Right kidney (tissue), 1 donor: ENCODE measurements around the gene RNF115.
"Not testable (repeated sequence)": the region's sequence is repeated elsewhere in the genome, so short reads cannot be mapped to it uniquely, and the experiment has no call there.

Experiments used
- DNase-seq: peaks from one replicate; pipeline ENCODE4 v3.0.0-alpha.2; 2016

Gene RNF115

GRCh38 chr1:145730467-145730866 lies 93.4 kb downstream of the RNF115 start:
- DNase-seq, result no peak

DNA sequence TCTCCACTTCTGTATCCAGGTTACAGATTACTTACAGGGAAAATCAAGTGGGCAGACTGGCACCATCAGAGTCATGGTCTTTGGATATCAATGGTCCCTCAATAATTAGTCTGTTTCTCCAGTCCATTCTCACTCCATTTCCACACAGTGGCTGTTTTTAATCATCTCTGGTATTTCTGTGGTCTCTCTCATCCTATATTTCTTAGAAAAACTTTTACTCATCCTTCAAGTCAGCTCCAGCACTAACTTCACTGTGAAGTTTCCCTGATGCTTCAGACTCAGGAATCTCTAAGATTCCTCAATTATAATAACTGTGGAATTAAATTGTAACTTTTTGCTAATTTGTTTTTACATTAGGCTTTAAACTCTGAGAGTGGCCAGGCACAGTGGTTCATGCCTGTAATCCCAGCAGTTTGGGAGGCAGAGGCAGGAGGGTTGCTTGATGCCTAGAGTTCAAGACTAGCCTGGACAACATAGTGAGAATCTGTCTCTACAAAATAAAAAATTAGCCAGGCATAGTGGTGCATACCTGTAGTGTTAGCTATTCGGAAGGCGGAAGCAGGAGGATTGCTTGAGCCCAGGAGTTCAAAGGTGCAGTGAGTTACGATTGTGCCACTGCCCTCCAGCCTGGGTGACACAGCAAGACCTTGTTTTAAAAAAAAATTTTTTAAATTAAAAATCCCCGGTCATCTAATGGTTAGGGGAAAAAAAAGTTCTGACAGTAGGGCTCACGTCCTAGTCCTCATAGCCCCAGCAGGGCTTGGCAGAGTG lies 94.0 kb downstream of the RNF115 start:
- no peak for DNase-seq

- DNase-seq, result no peak
These were observed 94.7 kb downstream of the RNF115 start for GRCh38 chr1:145729196-145729595.

DNA sequence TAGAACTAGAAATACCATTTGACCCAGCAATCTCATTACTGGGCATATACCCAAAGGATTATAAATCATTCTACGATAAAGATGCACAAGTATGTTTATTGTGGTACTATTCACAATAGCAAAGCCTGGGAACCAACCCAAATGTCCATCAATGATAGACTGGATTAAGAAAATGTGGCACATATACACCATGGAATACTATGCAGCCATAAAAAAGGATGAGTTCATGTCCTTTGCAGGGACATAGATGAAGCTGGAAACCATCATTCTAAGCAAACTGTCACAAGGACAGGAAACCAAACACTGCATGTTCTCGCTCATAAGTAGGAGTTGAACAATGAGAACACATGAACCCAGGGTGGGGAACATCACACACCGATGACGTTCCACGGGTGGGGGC lies 97.7 kb downstream of the RNF115 start:
- not testable (repeated sequence) for DNase-seq

GRCh38 chr1:145720878-145721671 lies 102.8 kb downstream of the RNF115 start:
- DNase-seq, result peak; percentile 78

DNA sequence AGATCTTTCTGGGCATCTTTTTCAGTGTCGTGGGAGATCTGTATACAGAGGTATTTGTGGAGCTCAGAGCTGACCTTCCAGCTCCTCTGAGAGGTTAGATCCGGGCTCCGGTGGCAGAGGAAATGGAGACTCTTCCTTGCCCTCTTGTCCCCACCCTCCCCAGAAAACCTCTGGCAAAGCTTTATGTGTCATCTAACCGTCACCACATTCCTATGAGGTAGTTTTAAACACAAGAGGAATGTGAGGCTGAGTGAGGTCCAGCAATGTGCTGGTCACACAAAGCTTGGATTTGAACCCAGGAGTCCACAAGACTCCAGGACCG lies 103.4 kb downstream of the RNF115 start:
- DNase-seq, result no peak

GRCh38 chr1:145719230-145720079 lies 104.4 kb downstream of the RNF115 start, which contains the start of gene CD160:
Gene CD160, plus strand, starts transcription at chr1:145719499. Its CDS starts 8,829 bp downstream, at chr1:145728328.
- no peak for DNase-seq

DNA sequence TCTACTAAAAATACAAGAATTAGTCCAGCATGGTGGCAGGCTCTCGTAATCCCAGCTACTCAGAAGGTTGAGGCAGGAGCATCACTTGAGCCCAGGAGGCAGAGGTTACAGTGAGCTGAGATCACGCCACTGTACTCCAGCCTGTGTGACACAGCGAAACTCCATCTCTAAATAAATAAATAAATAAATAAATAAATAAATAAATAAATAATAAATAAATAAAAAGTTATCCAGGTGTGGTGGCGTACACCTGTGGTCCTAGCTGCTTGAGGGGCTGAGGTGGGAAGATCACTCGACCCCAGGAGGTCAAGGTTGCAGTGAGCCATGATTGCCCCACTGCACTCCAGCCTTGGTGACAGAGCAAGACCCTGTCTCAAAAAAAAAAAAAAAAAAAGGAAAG lies 105.4 kb downstream of the RNF115 start:
- DNase-seq, result not testable (repeated sequence)

DNA sequence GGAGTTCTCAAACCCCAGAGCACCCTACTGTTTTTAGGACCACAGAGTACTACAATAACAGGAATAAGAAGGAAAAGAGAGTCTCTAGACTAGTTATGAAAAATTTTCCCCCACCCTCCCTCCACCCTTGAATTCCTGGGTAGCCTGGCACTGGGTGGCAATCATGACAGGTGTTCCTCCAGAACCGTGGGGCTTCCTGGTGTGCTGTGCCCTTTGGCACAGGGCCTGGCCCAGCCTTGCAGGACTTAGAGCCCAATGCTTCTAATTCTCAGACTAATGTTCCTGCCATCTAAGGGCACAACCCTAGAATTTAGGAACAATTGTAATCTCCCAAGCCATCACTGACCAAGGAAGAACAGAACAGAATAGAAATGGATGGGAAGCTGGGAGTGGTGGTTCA lies 106.1 kb downstream of the RNF115 start:
- no peak for DNase-seq

- no peak for DNase-seq
These were observed 107.1 kb downstream of the RNF115 start for GRCh38 chr1:145716641-145717345.

- no peak for DNase-seq
These were observed 109.3 kb downstream of the RNF115 start for GRCh38 chr1:145714524-145715111.

DNA sequence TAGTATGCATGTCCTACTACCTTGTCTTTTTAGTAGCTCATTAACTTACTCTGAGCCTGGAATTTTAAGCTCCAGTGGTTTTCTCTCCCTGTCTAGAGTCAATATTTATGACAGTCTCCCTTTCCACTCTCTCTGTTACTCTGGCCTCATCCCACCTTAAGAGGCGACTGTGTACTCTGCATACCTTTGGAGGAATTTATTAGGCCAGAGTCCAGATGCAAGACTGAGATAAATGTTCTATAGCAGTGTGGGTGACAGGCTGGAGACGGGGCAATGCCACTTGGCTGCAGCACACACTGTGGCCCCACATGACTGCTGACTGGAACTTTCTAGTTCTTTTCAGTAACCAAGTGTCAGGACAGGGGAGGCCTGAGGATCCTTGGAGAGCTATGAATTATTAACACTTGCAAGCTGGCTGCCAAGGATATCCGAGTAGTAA lies 112.7 kb downstream of the RNF115 start:
- peak; percentile 53 for DNase-seq

- no peak for DNase-seq
These were observed 113.4 kb downstream of the RNF115 start for GRCh38 chr1:145710291-145711027.

DNA sequence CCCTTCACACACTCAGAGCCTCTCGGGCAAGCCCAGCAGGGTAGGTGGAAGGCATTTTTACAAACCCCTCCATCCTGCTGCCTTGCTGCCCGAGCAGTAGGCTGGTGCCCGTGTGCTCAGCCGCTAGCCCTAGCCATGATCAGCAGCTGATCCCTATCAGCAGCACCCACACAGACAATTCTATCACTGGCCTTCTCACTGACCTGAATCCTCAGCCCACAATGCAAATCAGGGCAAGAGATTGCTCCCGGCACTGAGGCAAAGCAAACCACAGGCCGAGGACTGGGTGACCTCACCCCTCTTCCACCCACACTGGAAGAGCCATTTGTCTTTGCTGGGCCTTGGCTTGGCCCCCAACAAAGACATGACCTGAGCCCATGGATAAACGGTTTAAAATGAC lies 115.8 kb downstream of the RNF115 start:
- DNase-seq, result no peak

DNA sequence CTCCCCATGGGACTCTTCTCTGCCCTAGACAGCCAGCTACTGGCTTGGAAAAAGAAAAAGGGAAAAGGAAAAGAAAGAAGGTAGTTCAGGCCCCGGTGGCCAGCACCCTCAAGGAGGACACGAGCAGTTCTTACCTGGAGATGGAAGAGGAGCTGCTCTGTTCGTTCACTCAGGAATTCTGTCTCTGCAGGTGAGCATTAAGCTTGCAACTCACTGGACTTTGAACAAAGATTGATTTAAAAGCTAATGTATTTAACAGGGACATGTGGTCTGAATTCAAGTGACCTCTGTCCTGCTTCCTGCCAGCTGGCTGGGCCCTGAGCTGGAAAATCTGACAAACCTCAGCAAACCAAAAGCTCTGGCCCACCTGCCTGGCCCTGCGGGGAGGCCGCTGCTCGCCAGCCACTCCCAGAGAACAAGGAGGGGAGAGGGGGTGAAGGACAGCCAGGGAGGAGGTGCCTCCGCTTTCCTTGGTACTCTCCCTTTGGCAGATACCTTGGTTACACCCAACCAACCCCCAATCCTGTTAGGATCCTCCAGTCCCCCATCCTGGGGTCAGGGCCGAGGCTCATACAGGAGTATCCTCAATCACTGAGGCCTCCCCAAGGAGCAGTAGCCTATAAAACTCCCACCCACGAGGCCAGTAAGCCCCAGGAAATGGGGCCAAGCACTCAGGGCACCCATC lies 116.6 kb downstream of the RNF115 start, which contains the start of gene PDZK1:
Gene PDZK1 (minus strand): TSS at position 186 of the 685 bp plus-strand sequence. CDS start 19,347 bp downstream, outside the sequence.
- DNase-seq, result peak; percentile 37

GRCh38 chr1:145706086-145706664 lies 117.7 kb downstream of the RNF115 start:
- DNase-seq, result no peak

- no peak for DNase-seq
These were observed 118.3 kb downstream of the RNF115 start for GRCh38 chr1:145705622-145706021.

GRCh38 chr1:145702826-145703225 lies 121.1 kb downstream of the RNF115 start:
- no peak for DNase-seq

DNA sequence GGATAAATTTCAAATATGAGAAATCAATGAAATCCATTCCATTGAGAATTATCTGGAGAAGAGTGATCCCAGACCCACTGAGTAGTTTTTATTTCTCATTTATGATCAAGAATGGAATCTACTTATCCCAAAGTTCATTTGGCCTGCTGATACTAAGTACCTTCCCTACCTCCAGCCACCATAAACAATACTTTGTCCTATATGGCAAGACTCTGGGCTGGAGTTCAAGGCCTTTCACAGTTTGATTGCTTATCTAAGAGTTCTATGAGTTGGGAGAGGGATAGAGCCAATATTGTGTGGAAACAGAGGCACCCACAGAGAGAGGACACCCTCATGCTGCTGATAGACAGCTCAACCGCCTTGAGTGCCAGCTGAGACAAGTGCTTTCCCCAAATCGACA lies 121.8 kb downstream of the RNF115 start:
- no peak for DNase-seq
